ENCODE results near the gene MLPH.

The MLPH gene

DNA sequence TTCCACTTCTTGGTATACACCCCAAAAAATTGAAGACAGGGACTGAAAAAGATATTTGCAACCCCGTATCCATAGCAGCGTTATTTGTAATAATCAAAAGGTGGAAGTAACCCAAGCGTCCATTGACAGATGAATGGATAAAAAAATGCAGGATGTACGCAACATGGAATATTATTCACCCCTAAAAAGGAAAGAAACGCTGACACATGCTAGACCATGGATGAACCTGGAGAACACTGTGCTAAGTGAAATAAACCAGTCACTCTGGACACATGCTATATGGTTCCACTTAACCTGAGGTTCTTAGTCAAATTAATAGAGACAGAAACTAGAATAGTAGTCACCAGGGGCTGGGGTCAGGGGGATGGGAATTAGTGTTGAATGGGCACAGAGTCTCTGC is 40.7 kb downstream of the MLPH start:
- ChIA-PET CTCF (interaction anchor here (0.6 to 0.8 kb wide), 2 partner anchors 15 to 1673 kb away, joined by 3 to 4 read pairs; no protein-coding TSS in a partner anchor), POLR2A (ENCODE audit: low non-redundant PET) (no interaction called here)
- H3K27ac ChIP-seq: no peak overlapping the region
- DNase-seq (ENCODE audit: low spot score): no peak
- TF ChIP-seq, protein P1, sequence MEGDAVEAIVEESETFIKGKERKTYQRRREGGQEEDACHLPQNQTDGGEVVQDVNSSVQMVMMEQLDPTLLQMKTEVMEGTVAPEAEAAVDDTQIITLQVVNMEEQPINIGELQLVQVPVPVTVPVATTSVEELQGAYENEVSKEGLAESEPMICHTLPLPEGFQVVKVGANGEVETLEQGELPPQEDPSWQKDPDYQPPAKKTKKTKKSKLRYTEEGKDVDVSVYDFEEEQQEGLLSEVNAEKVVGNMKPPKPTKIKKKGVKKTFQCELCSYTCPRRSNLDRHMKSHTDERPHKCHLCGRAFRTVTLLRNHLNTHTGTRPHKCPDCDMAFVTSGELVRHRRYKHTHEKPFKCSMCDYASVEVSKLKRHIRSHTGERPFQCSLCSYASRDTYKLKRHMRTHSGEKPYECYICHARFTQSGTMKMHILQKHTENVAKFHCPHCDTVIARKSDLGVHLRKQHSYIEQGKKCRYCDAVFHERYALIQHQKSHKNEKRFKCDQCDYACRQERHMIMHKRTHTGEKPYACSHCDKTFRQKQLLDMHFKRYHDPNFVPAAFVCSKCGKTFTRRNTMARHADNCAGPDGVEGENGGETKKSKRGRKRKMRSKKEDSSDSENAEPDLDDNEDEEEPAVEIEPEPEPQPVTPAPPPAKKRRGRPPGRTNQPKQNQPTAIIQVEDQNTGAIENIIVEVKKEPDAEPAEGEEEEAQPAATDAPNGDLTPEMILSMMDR (conservative IDR thresholded peaks at IDR 0.05; ENCODE audit: low read depth): no peak

DNA sequence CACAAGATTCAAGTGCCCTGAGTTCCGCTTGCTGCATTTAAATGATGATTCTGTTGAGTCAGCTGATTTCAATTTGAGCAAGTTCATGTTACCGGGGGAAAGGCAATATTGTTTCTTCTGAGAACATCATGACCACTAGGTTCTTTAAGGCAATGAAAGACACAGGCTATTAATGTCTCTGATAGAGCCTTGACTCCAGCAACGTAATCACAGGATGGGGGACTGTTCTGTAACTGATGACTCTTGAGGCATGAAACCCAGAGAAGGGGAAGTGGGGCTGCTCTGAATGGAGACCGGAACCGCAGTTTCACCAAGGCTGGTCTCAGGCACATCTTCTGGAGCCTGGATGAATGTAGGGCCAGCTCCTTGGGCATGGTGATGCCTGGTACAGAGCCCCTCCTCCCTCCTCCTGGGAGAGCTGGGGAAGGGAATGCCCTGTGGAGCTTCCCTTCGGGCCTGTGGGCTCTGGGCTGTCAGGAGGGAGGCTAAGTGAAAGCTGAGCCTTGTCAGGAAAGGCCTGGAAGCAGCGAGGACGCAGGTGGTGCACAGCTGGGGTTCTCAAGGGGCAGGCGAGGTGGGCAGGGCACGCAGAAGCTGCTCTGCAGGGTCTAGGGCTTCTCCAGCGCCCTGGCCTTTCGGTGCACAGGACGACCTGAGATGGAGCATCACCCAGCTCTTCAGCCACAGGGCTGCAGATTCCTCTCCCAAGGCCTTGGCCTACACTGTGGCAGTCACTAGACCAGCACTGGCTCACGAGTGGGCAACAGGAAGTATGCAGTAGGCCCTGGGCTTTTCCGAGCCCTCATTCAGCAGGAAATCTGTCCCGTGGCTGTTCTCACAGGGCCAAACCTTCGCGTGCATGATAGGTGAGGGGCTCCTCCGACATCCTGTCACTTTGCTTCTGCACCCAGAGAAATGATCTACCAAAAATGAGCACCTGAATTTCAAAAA is 42.7 kb downstream of the MLPH start:
- TF ChIP-seq, protein P1 (conservative IDR thresholded peaks at IDR 0.05; ENCODE audit: low read depth): no peak
- H3K27ac ChIP-seq: no peak overlapping the region
- POLR2A ChIA-PET (ENCODE audit: low non-redundant PET): no interaction called here
- DNase-seq (ENCODE audit: low spot score): no peak
- CTCF ChIA-PET: no interaction called here

DNA sequence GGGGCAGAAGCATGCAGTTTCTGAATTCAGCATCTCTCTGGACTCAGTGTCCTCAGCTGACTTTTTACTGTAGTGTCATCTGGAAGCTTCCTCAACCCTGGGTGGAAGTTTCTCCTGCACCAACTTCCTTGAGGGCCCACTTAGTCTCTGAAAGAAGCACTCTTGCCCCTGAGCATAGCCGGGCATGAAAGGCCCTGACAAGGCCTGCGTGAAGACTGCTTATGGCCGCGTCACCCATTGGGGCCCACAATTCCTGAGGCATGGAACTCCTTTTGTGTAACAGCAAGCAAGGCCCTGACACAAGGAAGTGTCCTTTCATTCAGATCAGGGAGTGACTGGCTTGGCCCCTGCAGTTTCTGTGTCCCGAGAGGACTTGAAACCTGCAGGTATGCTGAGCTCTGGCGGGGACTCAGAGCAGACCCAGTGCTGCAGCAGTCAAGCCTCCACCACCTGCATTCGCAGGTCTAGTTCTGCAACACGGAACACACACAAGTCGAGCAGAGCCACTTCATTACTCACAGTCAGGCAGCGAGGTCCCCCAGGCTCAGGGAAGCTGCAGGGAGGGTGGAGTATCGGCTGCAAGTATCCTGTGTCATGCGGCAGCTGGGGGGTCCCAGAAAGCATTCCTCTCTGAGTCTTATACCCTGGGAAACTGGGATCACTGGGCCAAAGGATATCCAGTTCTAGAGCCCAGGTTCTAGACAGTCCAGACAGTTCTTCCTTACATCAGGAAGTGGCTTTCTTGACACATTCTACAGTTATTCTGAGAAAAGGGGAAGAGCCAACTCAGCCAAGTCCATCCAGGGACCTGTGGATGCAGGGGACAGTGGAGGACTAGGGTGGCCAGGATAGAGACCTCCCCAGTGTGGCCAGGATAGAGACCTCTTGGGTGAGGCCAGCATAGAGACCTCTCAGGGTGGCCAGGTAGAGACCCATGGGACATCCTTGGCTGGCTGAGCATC is 43.7 kb downstream of the MLPH start:
- H3K27ac ChIP-seq: no peak overlapping the region; the same call in 1 of the 2 replicates
- POLR2A ChIA-PET (ENCODE audit: low non-redundant PET): no interaction called here

DNA sequence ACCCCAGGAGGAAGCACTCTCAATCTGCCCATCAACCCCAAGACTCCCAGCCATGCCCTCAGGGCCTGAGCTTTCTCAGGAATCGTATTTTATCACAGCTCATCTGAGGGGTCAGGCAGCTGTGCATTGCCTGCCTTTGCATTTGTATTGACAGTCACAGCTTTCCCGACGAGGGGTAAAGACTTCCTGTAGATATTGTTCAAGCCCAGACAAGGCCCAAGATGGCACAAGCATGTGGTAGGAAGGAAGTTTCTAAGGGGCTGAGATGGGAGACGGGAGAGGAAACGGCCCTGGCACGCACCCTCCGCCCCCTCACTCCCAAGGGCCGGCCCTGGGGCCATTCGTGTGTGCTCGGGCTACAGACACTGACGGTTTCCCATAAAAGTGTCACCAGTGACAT is 45.1 kb downstream of the MLPH start:
- CTCF ChIA-PET: interaction anchor here (0.7 to 1.4 kb wide), 3 partner anchors 19 to 82 kb away, joined by 3 to 5 read pairs (median 4); no protein-coding TSS in a partner anchor
- peak overlapping the region; percentile 69 for H3K27ac ChIP-seq
- TF ChIP-seq, protein P1 (conservative IDR thresholded peaks at IDR 0.05; ENCODE audit: low read depth): no peak
- POLR2A ChIA-PET (ENCODE audit: low non-redundant PET): no interaction called here
- DNase-seq (ENCODE audit: low spot score): peak; percentile 20

More for the DNA sequence above, 43.7 kb downstream of the MLPH start:
- TF ChIP-seq, protein P1 (conservative IDR thresholded peaks at IDR 0.05; ENCODE audit: low read depth): no peak
- CTCF ChIA-PET: interaction anchor here (1.4 kb wide), 1 partner anchor 41 kb away, joined by 5 read pairs; no protein-coding TSS in a partner anchor
- no peak for DNase-seq (ENCODE audit: low spot score)

DNA sequence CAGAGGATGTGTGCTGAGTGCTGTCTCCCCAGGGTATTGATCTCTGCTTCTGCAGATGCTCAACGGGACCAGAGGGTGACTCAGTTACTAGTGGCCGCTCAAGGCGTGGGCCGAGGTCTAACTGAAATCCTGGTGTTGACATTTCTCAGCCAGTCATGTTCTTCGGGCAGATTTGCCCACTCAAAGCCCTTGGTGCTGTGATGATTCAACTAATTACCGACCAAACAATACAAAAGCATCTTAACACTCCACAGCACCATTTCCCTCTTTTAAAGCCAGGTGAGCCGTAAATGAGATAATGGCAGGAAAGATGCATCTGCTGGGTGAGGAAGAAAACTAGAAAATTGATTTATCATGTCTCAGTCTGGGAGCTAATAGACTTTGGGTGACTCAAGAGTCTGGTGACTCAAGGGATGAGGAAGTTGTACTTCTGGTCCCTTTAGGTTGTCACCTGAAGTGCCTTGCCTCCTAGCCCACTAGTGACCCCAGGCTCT is 46.7 kb downstream of the MLPH start:
- ChIA-PET CTCF (interaction anchor here (0.8 kb wide), 1 partner anchor 337 kb away, joined by 8 read pairs; no protein-coding TSS in a partner anchor), POLR2A (ENCODE audit: low non-redundant PET) (no interaction called here)
- TF ChIP-seq, protein P1 (conservative IDR thresholded peaks at IDR 0.05; ENCODE audit: low read depth): no peak
- H3K27ac ChIP-seq: no peak overlapping the region
- peak; percentile 47 for DNase-seq (ENCODE audit: low spot score)

DNA sequence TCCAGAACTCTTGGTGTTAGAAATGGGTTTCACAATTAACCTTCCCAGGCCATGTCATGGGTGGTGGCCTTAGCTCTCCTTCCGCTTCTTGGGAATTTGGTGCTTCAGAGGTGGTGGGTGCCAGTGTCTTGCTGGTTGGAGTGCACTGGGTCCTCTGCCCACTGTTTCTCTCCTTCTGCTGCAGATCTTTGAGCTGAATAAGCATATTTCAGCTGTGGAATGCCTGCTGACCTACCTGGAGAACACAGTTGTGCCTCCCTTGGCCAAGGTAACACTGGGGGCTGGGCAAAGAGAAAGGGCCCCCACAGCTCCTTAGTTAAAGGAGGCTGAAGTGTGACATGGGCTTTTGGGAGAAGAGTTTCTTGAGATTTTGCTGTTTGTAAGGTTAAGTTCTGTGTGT is 47.3 kb downstream of the MLPH start:
- TF ChIP-seq, protein P1 (conservative IDR thresholded peaks at IDR 0.05; ENCODE audit: low read depth): no peak
- no peak overlapping the region for H3K27ac ChIP-seq
- no peak for DNase-seq (ENCODE audit: low spot score)
- ChIA-PET POLR2A (ENCODE audit: low non-redundant PET) (no interaction called here), CTCF (no interaction called here)

Measured in RWPE1 (cell line).